ENCODE results near the gene PLCB1.

PLCB1 gene

GRCh38 chr20:8213270-8213669 lies 81.2 kb downstream of the PLCB1 start:
- DNase-seq: no peak

GRCh38 chr20:8213831-8214587 lies 81.9 kb downstream of the PLCB1 start:
- no peak for DNase-seq

- DNase-seq: no peak
Observed at GRCh38 chr20:8215361-8215781, 83.3 kb downstream of the PLCB1 start.

- no peak for DNase-seq
Observed at GRCh38 chr20:8216375-8217200, 84.5 kb downstream of the PLCB1 start.

GRCh38 chr20:8218861-8219260 lies 86.8 kb downstream of the PLCB1 start:
- no peak for DNase-seq

GRCh38 chr20:8219403-8219802 lies 87.3 kb downstream of the PLCB1 start:
- DNase-seq: no peak

GRCh38 chr20:8220716-8221115 lies 88.7 kb downstream of the PLCB1 start:
- no peak for DNase-seq

GRCh38 chr20:8221887-8222419 lies 89.9 kb downstream of the PLCB1 start:
- DNase-seq: no peak

- no peak for DNase-seq
Observed at GRCh38 chr20:8223091-8223870, 91.2 kb downstream of the PLCB1 start.

GRCh38 chr20:8225658-8226057 lies 93.6 kb downstream of the PLCB1 start:
- DNase-seq: no peak

- DNase-seq: no peak
Observed at GRCh38 chr20:8226106-8226505, 94.0 kb downstream of the PLCB1 start.

- no peak for DNase-seq
Observed at GRCh38 chr20:8227293-8227692, 95.2 kb downstream of the PLCB1 start.

- no peak for DNase-seq
Observed at GRCh38 chr20:8228315-8228714, 96.2 kb downstream of the PLCB1 start.

GRCh38 chr20:8229090-8229489 lies 97.0 kb downstream of the PLCB1 start:
- no peak for DNase-seq

- no peak for DNase-seq
Observed at GRCh38 chr20:8231038-8231437, 99.0 kb downstream of the PLCB1 start.

- no peak for DNase-seq
Observed at GRCh38 chr20:8232332-8232731, 100.3 kb downstream of the PLCB1 start.

- no peak for DNase-seq
Observed at GRCh38 chr20:8234580-8234979, 102.5 kb downstream of the PLCB1 start.

GRCh38 chr20:8242066-8242465 lies 110.0 kb downstream of the PLCB1 start:
- DNase-seq: no peak

- no peak for DNase-seq
Observed at GRCh38 chr20:8242827-8243724, 111.0 kb downstream of the PLCB1 start.

GRCh38 chr20:8244637-8245036 lies 112.6 kb downstream of the PLCB1 start:
- no peak for DNase-seq

- DNase-seq: no peak
Observed at GRCh38 chr20:8246153-8246552, 114.1 kb downstream of the PLCB1 start.

GRCh38 chr20:8246716-8247115 lies 114.7 kb downstream of the PLCB1 start:
- no peak for DNase-seq

Data from NCI-H510A treated with DMSO at 0.1 percent for 48 hours (cell line).